GM12873 (cell line): ENCODE results near the gene FFAR3.

Source experiments
- TF ChIP-seq, protein P1 (sequence below): IDR thresholded peaks from 2 replicates; pipeline ENCODE4 v1.5.1; 2012; ENCODE audit warnings: low read depth, mild to moderate bottlenecking, moderate library complexity, low read length, control low read depth; ENCODE audit not compliant: insufficient read depth; ENCODE audit errors: missing control alignments

FFAR3 gene

GRCh38 chr19:35341565-35342225 lies 16.6 kb upstream of the FFAR3 start:
- TF ChIP-seq, protein P1, sequence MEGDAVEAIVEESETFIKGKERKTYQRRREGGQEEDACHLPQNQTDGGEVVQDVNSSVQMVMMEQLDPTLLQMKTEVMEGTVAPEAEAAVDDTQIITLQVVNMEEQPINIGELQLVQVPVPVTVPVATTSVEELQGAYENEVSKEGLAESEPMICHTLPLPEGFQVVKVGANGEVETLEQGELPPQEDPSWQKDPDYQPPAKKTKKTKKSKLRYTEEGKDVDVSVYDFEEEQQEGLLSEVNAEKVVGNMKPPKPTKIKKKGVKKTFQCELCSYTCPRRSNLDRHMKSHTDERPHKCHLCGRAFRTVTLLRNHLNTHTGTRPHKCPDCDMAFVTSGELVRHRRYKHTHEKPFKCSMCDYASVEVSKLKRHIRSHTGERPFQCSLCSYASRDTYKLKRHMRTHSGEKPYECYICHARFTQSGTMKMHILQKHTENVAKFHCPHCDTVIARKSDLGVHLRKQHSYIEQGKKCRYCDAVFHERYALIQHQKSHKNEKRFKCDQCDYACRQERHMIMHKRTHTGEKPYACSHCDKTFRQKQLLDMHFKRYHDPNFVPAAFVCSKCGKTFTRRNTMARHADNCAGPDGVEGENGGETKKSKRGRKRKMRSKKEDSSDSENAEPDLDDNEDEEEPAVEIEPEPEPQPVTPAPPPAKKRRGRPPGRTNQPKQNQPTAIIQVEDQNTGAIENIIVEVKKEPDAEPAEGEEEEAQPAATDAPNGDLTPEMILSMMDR: no peak

GRCh38 chr19:35342430-35342829 lies 15.8 kb upstream of the FFAR3 start:
- TF ChIP-seq, protein P1: no peak

DNA sequence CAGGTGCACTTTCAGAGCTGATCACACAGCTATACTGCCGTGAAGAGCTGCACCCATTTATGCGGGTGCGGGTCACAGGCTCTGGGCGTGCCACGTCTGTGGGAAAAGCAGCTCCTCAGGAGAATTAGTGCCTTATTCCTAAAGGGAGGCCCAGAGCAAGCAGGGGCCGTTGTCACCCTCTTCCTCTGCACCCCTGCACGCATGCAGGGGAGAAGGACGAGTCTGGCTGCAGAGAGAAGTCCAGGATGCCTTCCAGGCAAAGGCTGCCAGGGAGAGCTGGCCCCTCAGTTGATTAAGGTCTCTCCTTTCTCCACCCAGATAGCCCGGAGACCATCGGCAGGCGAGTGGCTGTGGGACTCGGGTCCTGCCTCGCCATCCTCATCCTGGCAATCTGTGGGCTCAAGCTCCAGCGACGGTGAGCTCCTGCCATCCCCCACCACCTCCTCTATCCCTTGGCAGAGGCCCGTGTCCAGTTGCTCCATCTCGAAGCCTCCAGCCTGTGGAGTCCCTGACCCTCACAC lies 13.7 kb upstream of the FFAR3 start:
- TF ChIP-seq, protein P1: no peak

GRCh38 chr19:35345671-35346111 lies 12.6 kb upstream of the FFAR3 start:
- TF ChIP-seq, protein P1: no peak

DNA sequence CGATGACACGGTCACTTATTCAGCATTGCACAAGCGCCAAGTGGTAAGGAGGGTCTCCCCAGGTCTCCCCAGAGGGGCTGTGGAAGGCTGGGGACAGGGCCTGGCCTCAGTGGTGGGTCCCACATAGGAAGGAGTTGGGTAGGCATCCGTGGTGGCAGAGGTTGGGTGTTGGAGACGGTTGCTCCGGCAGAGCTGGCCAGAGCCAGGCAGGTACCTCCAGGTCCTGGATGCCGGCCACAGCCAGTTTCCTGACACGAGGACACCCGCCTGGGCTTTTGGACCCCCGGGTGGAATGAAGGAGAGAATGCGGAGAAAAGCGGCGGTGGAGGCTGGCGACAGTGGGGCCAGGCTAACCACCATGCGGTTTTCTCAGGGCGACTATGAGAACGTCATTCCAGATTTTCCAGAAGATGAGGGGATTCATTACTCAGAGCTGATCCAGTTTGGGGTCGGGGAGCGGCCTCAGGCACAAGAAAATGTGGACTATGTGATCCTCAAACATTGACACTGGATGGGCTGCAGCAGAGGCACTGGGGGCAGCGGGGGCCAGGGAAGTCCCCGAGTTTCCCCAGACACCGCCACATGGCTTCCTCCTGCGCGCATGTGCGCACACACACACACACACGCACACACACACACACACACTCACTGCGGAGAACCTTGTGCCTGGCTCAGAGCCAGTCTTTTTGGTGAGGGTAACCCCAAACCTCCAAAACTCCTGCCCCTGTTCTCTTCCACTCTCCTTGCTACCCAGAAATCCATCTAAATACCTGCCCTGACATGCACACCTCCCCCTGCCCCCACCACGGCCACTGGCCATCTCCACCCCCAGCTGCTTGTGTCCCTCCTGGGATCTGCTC lies 11.8 kb upstream of the FFAR3 start:
- TF ChIP-seq, protein P1: no peak

GRCh38 chr19:35347171-35347929 lies 10.9 kb upstream of the FFAR3 start, which contains the start of gene FFAR1:
Gene FFAR1 (plus strand): TSS chr19:35347902. CDS start chr19:35351552, 3,650 bp downstream.
- TF ChIP-seq, protein P1: no peak
